ENCODE data around the gene HECTD1. TPM values are rescaled to one million over a fixed set of nuclear protein-coding genes. Genes with fewer than 3 reads are reported as not detected.
A peak's percentile ranks its signal among the peaks of the same experiment; 100 is the strongest.
"Not testable (repeated sequence)": the region's sequence is repeated elsewhere in the genome, so short reads cannot be mapped to it uniquely, and the experiment has no call there.

Gene HECTD1
- polyA plus RNA-seq (2011; rRNA removed) (96.5 and 121 TPM in 2 replicates), polyA minus RNA-seq (2011; rRNA and poly(A)+ RNA removed) (266 and 349 TPM in 2 replicates)

GRCh38 chr14:31207755-31208545 lies at the start of gene HECTD1:
TSS of gene HECTD1 (minus strand) at chr14:31207793. CDS start at chr14:31205936, 1,857 bp downstream.
- ChIA-PET CTCF (interaction anchor here (0.8 to 3.7 kb wide), 13 partner anchors 9 to 143 kb away, joined by 3 to 19 read pairs (median 3); no protein-coding TSS in a partner anchor), POLR2A (interaction anchor here (0.6 to 2.6 kb wide), 8 partner anchors 13 to 631 kb away, joined by 3 to 23 read pairs (median 7); partner anchors contain the start of gene HEATR5A)
- Histone ChIP-seq H3K27ac (ENCODE audit: low read depth, low read length) (peak within 1 kb of the TSS; percentile 99), H3K4me3 (ENCODE audit: low read depth, low read length) (peak within 1 kb of the TSS; percentile 79), H3K27me3 (ENCODE audit: control insufficient read depth, insufficient read depth, low read length) (no peaks in the 10 kb centered on the region), H3K9me3 (ENCODE audit: control insufficient read depth, insufficient read depth, low read length) (no peaks in the 10 kb centered on the region; the same call in 1 of the 2 replicates)
- peak; percentile 53 for DNase-seq (ENCODE audit: low read depth, low spot score)
- peak; percentile 39 for TF ChIP-seq CTCF (IDR thresholded peaks at IDR 0.05; ENCODE audit: low read depth, low read length)

- no peaks in the 10 kb centered on the region for H3K9me3 ChIP-seq (ENCODE audit: control insufficient read depth, insufficient read depth, low read length)
- H3K4me3 ChIP-seq (ENCODE audit: low read depth, low read length), result no peak overlapping the region
- no peak for TF ChIP-seq CTCF (IDR thresholded peaks at IDR 0.05; ENCODE audit: low read depth, low read length)
- DNase-seq (ENCODE audit: low read depth, low spot score), result no peak
- POLR2A ChIA-PET, result no interaction called here
- no peaks in the 10 kb centered on the region for H3K27me3 ChIP-seq (ENCODE audit: control insufficient read depth, insufficient read depth, low read length)
- H3K27ac ChIP-seq (ENCODE audit: low read depth, low read length), result no peak overlapping the region
- CTCF ChIA-PET, result no interaction called here
Measured at GRCh38 chr14:31257244-31257553, 49.6 kb upstream of the HECTD1 start.

DNA sequence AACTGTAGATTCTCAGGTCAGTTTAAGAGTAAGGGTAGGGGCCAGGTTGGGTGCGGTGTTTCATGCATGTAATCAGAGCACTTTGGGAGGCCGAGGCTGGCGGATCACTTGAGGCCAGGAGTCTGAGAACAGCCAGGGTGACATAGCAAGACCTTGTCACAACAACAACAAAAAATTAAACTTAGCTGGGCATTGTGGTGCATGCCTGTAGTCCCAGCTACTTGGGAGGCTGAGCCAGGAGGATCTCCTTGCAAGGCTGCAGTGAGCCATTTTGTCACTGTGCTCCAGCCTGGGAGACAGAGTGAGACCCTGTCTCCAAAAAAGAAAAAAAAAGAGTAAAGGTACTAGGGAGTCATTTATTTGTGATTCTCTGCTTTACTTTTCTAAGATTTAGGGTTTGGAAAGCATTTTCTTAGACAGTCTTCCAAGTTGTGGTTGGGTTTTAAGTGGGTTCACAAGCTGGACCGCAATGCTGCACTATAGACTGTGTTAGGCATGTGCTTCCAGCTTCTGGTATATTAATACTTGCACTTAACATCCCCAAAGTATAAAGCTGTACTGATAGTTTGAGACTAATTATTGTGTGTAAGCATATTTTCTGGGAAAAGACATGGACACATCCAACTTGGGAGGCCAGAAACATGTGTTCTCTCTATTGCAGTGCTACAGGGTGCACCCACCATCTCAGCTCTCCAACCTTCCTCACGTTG lies 49.1 kb upstream of the HECTD1 start:
- no peak overlapping the region for H3K4me3 ChIP-seq (ENCODE audit: low read depth, low read length)
- H3K27ac ChIP-seq (ENCODE audit: low read depth, low read length), result no peak overlapping the region
- CTCF ChIA-PET, result no interaction called here
- TF ChIP-seq CTCF (IDR thresholded peaks at IDR 0.05; ENCODE audit: low read depth, low read length), result no peak
- no peak for DNase-seq (ENCODE audit: low read depth, low spot score)
- no peaks in the 10 kb centered on the region for H3K27me3 ChIP-seq (ENCODE audit: control insufficient read depth, insufficient read depth, low read length)
- POLR2A ChIA-PET, result no interaction called here
- no peaks in the 10 kb centered on the region for H3K9me3 ChIP-seq (ENCODE audit: control insufficient read depth, insufficient read depth, low read length)

DNA sequence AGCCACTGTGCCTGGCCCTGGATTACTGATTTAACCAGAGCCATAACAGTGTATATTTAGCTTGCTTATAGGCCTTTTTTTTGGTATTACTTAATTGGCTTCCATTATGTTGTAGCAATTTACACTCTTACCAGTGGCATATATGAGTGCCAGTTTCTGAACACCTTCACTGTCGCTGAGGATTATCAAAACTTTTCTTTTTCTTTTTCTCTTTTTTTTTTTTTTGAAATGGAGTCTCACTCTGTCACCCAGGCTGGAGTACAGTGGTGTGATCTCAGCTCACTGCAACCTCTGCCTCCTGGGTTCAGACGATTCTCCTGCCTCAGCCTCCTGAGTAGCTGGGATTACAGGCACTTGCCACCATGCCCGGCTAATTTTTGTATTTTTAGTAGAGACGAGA lies 48.3 kb upstream of the HECTD1 start:
- H3K27me3 ChIP-seq (ENCODE audit: control insufficient read depth, insufficient read depth, low read length); POLR2A ChIA-PET; DNase-seq (ENCODE audit: low read depth, low spot score); H3K4me3 ChIP-seq (ENCODE audit: low read depth, low read length); H3K9me3 ChIP-seq (ENCODE audit: control insufficient read depth, insufficient read depth, low read length); H3K27ac ChIP-seq (ENCODE audit: low read depth, low read length): not testable (repeated sequence)
- CTCF ChIA-PET, result interaction anchor here (1.2 kb wide), 1 partner anchor 10 kb away, joined by 4 read pairs; no protein-coding TSS in a partner anchor

GRCh38 chr14:31255286-31255685 lies 47.7 kb upstream of the HECTD1 start:
- CTCF ChIA-PET, result interaction anchor here (1.2 kb wide), 1 partner anchor 9 kb away, joined by 4 read pairs; no protein-coding TSS in a partner anchor
- no peak overlapping the region for H3K27ac ChIP-seq (ENCODE audit: low read depth, low read length)
- TF ChIP-seq CTCF (IDR thresholded peaks at IDR 0.05; ENCODE audit: low read depth, low read length), result no peak
- H3K9me3 ChIP-seq (ENCODE audit: control insufficient read depth, insufficient read depth, low read length), result no peaks in the 10 kb centered on the region
- H3K27me3 ChIP-seq (ENCODE audit: control insufficient read depth, insufficient read depth, low read length), result no peaks in the 10 kb centered on the region
- no peak overlapping the region for H3K4me3 ChIP-seq (ENCODE audit: low read depth, low read length)
- POLR2A ChIA-PET, result no interaction called here
- no peak for DNase-seq (ENCODE audit: low read depth, low spot score)

Measured in AG04450 (cell line).